ENCODE data around the gene MRPL33.
"Not testable (repeated sequence)": the region's sequence is repeated elsewhere in the genome, so short reads cannot be mapped to it uniquely, and the experiment has no call there.

The MRPL33 gene

GRCh38 chr2:27742571-27742970 lies 28.9 kb upstream of the MRPL33 start:
- DNase-seq = no peak

DNA sequence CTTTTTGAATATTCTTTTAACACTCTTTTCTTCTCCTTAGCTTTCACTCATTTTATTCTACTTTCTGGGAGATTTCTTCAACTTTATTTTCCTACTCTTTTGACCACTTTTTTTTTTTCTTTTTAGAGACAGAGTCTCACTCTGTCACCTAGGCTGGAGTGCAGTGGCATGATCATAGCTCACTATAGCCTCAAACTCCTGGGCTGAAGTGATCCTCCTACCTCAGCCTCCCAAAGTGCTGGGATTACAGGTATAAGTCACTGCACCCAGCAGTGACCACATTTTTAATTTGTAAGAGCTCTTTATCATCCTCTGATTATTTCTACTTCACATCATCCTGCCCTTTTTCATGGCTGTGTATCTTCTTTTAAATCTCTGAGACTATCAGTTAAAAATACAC lies 26.0 kb upstream of the MRPL33 start:
- DNase-seq = not testable (repeated sequence)

GRCh38 chr2:27746325-27746724 lies 25.2 kb upstream of the MRPL33 start:
- no peak for DNase-seq

DNA sequence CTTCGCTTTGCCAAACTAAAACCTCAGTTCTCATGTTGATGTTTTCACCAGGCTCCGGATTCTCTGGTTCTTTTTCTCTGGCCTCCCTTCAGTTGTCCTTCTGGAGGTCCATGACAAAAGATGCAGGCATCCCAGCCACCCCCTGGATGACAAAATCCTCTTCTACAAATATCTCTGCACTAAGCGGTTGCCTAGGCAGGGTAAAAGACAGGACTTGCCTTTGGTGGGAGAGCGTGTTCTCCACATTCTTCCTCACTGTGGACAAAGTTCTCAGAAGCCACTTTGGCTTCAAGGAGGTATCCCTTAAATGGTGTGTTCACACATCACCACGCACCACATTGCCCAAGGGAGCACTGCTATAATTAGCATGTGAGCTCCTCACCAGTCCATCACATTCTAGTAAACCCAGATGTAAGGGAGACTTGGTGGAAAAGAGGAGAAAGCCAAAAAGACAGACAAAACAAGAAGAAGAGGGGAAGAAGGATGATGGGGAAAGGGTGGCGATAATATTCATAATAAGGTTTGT lies 23.6 kb upstream of the MRPL33 start:
- no peak for DNase-seq

DNA sequence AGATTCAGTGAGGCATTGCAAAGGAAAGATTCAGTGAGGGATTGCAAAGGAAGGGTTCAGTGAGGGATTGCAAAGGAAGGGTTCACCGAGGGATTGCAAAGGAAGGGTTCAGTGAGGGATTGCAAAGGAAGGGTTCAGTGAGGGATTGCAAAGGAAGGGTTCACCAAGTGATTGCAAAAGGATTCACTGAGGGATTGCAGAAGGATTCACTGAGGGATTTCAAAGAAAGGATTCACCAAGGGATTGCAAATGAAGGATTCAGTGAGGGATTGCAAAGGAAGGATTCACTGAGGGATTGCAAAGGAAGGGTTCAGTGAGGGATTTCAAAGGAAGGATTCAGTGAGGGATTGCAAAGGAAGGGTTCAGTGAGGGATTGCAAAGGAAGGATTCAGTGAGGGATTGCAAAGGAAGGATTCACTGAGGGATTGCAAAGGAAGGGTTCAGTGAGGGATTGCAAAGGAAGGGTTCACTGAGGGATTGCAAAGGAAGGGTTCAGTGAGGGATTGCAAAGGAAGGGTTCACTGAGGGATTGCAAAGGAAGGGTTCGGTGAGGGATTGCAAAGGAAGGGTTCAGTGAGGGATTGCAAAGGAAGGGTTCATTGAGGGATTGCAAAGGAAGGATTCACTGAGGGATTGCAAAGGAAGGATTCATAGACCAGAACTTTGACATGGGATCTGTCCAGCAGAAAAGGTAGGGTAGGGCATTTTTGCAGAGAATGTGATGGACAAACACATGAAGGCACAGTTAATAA lies 22.5 kb upstream of the MRPL33 start:
- not testable (repeated sequence) for DNase-seq

- DNase-seq = no peak
Observed at GRCh38 chr2:27751377-27751776, 20.1 kb upstream of the MRPL33 start.

- DNase-seq = no peak
Observed at GRCh38 chr2:27752551-27753237, 18.8 kb upstream of the MRPL33 start.

DNA sequence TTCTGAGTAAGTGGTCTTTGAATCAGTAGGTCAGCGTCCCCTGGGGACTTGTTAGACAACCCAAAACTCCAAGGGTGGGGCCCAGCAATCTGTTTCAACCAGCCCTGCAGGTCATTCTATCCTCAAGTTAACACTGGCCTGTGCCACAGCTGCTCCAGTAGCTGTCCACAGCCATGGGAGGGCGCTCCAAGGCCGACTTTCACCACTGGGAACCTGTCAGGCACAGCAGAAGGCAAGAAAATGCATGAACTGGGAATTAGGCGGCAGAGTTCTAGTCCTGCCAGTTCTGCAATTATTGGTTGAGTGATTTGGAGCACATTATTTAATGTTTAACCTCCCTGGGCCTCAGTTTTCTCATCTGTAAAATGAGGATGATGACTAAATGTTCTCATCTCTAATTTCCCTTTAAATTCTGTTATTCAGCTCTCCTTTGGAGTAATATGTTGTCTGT lies 17.4 kb upstream of the MRPL33 start:
- DNase-seq = peak; percentile 87

GRCh38 chr2:27754831-27755230 lies 16.7 kb upstream of the MRPL33 start:
- no peak for DNase-seq

DNA sequence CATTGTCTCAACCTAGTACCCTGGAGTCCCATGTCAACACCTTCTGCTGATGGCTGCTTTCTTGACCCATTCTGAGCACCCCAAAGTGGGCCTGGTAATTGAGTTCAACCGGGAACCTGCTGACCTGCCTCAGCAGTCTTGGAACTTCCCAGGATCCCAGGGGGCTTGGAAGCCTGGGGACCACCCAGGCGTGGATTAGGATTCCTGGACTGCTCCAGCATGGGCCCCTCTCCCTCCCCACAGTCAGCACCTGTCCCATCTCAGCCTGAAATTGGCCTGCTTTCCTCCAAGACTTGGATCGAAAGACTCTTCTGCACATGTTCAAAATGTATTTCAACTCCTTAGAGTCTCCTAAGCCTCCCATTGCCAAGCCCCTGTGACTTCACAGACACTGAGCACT lies 15.4 kb upstream of the MRPL33 start:
- DNase-seq = no peak

DNA sequence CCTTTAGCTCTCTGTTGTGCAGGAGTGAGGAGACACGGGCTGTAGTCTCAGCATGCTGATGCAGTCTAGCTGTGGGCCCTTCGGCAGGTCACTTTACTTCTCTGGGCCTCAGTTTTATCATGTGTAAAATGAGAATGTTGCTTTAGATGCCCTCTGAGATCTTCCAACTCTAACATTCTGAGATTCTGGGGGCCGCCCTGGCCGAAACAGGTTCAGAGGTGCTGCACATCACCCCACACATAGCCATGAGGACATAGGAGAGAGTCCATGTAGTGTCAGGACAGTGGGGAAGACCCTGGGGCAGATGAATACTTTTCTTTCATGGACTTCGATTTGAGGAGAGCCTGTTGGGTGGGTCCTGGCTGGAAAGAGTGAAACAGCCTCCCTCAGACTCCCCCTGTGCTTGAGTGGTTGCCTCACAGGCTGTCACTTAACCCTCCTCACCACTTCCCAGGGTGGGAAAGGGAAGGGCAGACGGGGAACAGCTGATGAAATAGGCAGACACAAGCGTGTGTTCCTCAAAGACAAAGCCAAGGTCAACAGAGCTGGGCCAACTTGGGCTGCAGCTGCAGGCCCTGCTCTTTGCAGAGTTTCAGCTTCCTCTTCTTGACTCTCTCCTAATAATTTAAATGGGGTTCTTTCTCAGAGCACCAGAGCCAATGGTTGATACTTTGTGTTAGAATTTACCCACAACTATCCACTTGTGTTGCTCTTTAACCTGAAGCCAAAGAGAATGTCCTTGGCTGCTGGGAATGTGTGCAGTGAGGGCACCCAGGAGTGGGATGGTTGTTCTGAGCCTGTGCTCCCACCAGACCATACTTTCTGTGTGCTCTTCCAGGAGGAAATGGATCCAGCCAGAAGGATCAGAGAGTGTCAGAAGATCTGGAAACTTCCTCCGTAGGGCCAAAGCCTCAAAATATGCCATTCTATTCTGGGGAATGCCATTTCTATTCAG lies 14.7 kb upstream of the MRPL33 start:
- no peak for DNase-seq

- DNase-seq = no peak
Observed at GRCh38 chr2:27762951-27763906, 8.3 kb upstream of the MRPL33 start.

DNA sequence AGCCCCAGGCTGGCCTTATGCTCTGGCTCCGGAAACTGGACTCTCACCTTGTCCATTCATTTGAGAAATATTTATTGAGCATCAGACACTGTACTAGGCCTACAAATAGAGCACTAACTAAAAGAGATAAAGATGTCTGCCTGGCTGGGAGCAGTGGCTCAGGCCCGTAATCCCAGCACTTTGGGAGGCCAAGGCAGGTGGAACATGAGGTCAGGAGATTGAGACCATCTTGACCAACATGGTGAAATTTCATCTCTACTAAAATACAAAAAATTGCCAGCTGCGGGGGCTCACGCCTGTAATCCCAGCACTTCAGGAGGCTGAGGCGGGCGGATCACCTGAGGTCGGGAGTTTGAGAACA lies 7.6 kb upstream of the MRPL33 start:
- no peak for DNase-seq

DNA sequence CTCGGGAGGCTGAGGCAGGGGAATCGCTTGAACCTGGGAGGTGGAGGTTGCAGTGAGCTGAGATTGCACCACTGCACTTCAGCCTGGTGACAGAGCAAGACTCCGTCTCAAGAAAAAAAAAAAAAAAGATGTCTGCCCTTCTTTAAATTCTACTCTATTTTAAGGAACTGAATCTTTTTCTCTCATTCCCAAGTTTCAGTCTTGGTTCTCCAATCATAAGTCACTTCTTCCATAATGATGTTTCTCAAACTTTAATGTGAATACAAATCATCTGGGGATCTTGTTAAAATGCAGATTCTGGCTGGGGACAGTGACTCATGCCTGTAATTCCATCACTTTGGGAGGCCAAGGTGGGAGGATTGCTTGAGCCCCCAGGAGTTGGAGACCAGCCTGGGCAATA lies 7.0 kb upstream of the MRPL33 start:
- not testable (repeated sequence) for DNase-seq

GRCh38 chr2:27765621-27766286 lies 5.8 kb upstream of the MRPL33 start:
- peak; percentile 42 for DNase-seq

DNA sequence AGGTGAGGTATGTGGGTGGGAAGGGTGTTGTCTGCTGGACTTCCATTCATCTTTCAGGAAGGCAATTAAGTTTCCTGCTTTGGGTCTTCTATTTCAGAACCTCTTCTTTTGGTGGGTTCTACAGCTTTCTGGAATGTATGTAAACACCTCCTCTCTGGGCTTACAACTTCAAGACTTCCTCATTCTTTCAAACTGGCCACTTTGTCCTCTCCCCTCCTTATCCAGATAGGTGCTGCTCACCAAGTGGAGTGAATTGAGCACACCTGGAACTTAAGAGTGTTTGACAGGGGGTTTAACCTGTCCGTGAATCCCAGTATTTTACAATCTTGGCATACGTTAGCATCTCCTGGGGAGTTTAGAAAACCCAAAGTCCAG lies 5.2 kb upstream of the MRPL33 start:
- DNase-seq = no peak

DNA sequence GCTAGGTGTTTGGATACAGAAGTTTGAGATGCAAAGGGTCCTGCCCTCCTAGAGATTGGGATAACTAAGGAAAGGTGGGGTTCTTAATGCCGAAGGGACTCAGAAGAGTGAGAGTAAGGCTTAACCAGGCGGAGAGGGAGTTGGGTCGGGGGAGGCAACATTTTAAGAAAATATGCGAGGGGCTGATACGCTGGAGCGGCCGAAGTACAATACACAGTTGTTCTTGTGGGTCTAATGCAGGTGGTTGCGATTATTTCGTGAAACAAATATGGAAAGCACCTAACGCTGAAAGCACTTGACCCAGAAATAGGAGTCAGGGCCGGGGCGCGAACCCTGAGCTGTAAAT lies 344 bp upstream of the MRPL33 start:
- no peak for DNase-seq

DNA sequence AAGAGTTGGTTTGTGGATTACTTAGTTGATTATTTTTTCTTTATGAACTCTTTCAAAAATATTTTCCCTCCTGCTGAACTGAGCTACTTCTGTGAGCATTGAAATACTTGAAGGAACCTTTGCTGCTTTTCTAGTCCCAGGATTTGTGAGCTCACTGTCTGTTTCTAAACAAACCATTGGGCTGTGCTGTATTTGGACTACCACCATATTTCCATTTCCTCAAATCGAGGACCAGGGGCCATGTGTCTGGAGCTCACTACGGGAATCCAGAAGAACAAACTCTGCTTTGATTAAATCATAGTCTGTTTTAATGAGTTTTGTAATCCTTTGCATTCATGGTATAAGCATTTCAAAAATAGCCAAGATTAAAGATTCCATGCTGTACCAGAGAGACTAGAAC lies 1.3 kb downstream of the MRPL33 start:
- DNase-seq = no peak

- DNase-seq = no peak
Observed at GRCh38 chr2:27773959-27774358, 2.4 kb downstream of the MRPL33 start.

DNA sequence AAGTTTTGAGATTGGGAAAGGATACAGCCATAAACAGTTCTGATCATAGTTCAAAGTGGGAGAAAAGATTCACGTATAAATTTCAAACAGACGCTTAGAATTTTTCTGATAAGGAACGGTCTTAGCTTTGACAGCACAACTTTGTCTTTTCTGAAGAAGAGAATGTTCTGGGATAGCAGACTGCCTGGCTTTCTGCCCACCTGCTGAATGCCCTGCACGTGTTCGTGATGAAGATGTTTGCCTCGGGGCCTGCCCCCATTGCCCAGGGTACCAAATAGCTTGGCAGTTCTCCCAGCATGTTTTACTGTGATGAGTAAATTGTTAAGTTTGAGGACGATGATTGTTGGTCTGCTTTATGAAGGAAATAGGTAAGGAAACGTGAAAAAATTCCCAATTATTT lies 4.6 kb downstream of the MRPL33 start:
- no peak for DNase-seq

DNA sequence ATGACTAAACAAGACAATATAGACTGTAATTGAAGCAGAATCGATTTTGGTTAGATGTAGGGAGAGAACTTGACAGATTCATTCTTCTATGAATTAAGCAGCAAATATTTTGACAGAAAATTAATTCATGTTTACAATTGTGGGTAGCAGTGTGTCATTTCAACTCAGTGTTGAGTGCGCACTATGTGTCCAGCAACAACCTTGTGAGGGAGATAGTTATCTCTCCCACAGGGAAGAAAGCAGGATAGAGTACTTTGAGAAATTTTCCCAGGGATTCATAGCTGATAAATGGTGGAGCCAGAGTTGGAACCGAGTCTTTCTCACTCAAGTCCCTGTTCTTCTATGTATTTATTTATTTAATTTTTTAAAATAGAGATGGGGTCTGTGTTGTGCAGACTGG lies 5.2 kb downstream of the MRPL33 start:
- no peak for DNase-seq

Data from activated CD4-positive, alpha-beta T cell treated with anti-CD3 and anti-CD28 coated beads, Interleukin-2, Interleukin-6, amounts not matched to agents 100 ng/mL and 50 ng/mL, durations not matched to agents 16 hours and 8 hours (primary cell).